ENCODE results near the gene AHR.
A peak's percentile ranks its signal among the peaks of the same experiment; 100 is the strongest.

AHR gene

GRCh38 chr7:17304926-17305325 is 6.5 kb downstream of the AHR start:
- peak; percentile 83 for DNase-seq (ENCODE audit: low read depth, low spot score)

- no peak for DNase-seq (ENCODE audit: low read depth, low spot score)
These were observed 7.1 kb downstream of the AHR start for GRCh38 chr7:17305387-17306171.

- DNase-seq (ENCODE audit: low read depth, low spot score), result no peak
These were observed 8.5 kb downstream of the AHR start for GRCh38 chr7:17307000-17307399.

GRCh38 chr7:17307558-17307957 is 9.1 kb downstream of the AHR start:
- DNase-seq (ENCODE audit: low read depth, low spot score), result no peak

GRCh38 chr7:17307969-17308648 is 9.7 kb downstream of the AHR start:
- no peak for DNase-seq (ENCODE audit: low read depth, low spot score)

GRCh38 chr7:17311194-17311593 is 12.7 kb downstream of the AHR start:
- no peak for DNase-seq (ENCODE audit: low read depth, low spot score)

GRCh38 chr7:17311952-17312351 is 13.5 kb downstream of the AHR start:
- DNase-seq (ENCODE audit: low read depth, low spot score), result no peak

GRCh38 chr7:17312641-17313040 is 14.2 kb downstream of the AHR start:
- no peak for DNase-seq (ENCODE audit: low read depth, low spot score)

- DNase-seq (ENCODE audit: low read depth, low spot score), result no peak
These were observed 14.7 kb downstream of the AHR start for GRCh38 chr7:17313194-17313593.

- DNase-seq (ENCODE audit: low read depth, low spot score), result no peak
These were observed 17.5 kb downstream of the AHR start for GRCh38 chr7:17315974-17316373.

GRCh38 chr7:17318146-17318545 is 19.7 kb downstream of the AHR start:
- DNase-seq (ENCODE audit: low read depth, low spot score), result peak; percentile 42

GRCh38 chr7:17319164-17320101 is 21.0 kb downstream of the AHR start:
- no peak for DNase-seq (ENCODE audit: low read depth, low spot score)

GRCh38 chr7:17320102-17320497 is 21.6 kb downstream of the AHR start:
- no peak for DNase-seq (ENCODE audit: low read depth, low spot score)

- DNase-seq (ENCODE audit: low read depth, low spot score), result no peak
These were observed 22.2 kb downstream of the AHR start for GRCh38 chr7:17320657-17321056.

GRCh38 chr7:17325364-17325763 is 26.9 kb downstream of the AHR start:
- DNase-seq (ENCODE audit: low read depth, low spot score), result no peak

- no peak for DNase-seq (ENCODE audit: low read depth, low spot score)
These were observed 27.9 kb downstream of the AHR start for GRCh38 chr7:17326378-17326777.

- DNase-seq (ENCODE audit: low read depth, low spot score), result no peak
These were observed 30.2 kb downstream of the AHR start for GRCh38 chr7:17328641-17329040.

- DNase-seq (ENCODE audit: low read depth, low spot score), result no peak
These were observed 31.0 kb downstream of the AHR start for GRCh38 chr7:17329440-17329839.

GRCh38 chr7:17331891-17332501 is 33.5 kb downstream of the AHR start:
- DNase-seq (ENCODE audit: low read depth, low spot score), result no peak

- no peak for DNase-seq (ENCODE audit: low read depth, low spot score)
These were observed 34.8 kb downstream of the AHR start for GRCh38 chr7:17333221-17333620.

- no peak for DNase-seq (ENCODE audit: low read depth, low spot score)
These were observed 37.7 kb downstream of the AHR start for GRCh38 chr7:17336168-17336567.

GRCh38 chr7:17339139-17339538 is 40.7 kb downstream of the AHR start:
- no peak for DNase-seq (ENCODE audit: low read depth, low spot score)

Data from astrocyte of the hippocampus (primary cell).